ENCODE measurements around the gene TCF7L1.

GRCh38 chr2:85194780-85195480 lies 61.7 kb downstream of the TCF7L1 start:
- TF ChIP-seq POLR2A (IDR thresholded peaks at IDR 0.05; ENCODE audit: low read length) (no peak), GATA1 (IDR thresholded peaks at IDR 0.05; ENCODE audit: low read depth, low read length) (no peak)

Data from erythroblast (primary cell).